Stimulated activated CD4-positive, alpha-beta T cell treated with anti-CD3 and anti-CD28 coated beads, Interleukin-2, amount 100 ng/mL, for 24 hours (primary cell): ENCODE data around the gene PNMT.
"Not testable (repeated sequence)": the region's sequence is repeated elsewhere in the genome, so short reads cannot be mapped to it uniquely, and the experiment has no call there.

Experiments
- DNase-seq, 2 donors: peaks; one replicate each; pipeline ENCODE4 v3.0.0-alpha.2; 2020

PNMT gene

DNA sequence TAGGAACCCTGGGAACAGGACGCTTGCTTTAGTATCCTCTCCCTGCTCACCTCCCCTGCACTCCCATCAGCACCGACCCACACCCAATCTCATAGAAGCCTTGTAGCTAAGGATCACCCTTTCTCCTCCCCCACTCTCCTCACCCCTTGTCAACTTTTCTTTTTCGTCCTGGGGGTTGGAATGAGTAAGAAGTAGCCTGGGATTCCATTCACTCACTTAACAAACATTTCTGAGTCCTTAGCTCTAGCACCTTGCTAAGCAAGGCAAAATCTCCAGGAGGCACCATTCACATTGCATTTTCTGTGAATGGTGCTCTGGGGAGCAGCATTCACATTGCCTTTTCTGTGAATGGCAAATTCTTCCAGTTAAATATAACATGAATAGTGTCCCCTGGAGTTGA, 20.7 kb downstream of the PNMT start:
- DNase-seq, result no peak

DNA sequence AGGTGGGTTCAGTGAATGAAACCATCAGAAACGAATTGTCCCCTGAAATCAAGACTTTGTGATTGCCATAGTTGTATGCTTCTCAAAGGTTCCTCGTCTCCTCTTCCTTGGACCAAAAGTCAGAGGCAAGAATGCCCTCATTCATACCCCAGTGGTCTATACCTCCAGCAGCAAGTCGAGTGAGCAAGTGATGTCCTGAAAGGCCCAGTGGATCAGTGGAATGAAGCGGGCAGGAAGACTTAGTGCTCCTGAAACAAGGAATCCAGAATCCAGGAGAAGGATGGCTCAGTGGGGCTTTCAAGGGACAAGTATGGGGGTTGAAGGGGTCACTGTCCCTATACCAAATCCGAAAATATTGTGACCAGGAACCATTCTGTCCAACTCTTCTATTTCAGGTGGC, 26.3 kb downstream of the PNMT start:
- no peak for DNase-seq

GRCh38 chr17:39695089-39695474, 26.8 kb downstream of the PNMT start:
- DNase-seq, result no peak

DNA sequence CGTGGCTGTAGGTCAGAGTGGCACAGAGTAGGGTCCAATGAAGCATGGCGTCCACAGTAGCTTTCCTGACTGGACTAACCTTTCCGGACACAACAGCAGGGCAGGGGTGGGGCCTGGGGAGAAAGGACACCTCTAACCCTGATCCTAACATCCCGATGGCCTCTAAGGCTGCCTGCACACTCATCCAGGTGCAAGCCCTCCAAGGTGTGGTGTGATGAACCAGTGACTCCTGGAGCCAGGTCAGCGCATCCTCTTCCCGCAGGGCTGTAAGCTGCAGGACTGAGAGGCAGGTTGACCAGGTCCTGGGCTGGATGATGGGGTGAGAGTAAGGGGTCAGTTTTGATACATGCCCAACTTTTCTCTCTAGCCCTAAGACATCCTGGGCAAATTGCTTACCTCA, 28.5 kb downstream of the PNMT start:
- no peak for DNase-seq

DNA sequence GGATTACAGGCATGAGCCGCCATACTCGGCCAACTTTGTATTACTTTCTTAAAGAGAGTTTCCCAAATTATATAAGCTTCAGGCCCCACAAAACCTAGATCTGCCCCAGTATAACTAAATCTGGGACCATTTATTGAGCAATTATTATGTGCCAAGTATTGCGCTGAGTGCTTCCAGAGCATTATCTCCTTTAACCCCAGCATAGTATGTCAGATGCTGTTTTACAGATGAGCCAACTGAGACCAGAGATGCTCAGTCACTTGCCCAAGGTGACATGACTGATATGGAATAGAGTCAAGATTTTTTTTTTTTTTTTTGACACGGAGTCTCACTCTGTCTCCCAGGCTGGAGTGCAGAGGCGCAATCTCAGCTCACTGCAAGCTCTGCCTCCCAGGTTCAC, 29.7 kb downstream of the PNMT start:
- DNase-seq, result no peak

DNA sequence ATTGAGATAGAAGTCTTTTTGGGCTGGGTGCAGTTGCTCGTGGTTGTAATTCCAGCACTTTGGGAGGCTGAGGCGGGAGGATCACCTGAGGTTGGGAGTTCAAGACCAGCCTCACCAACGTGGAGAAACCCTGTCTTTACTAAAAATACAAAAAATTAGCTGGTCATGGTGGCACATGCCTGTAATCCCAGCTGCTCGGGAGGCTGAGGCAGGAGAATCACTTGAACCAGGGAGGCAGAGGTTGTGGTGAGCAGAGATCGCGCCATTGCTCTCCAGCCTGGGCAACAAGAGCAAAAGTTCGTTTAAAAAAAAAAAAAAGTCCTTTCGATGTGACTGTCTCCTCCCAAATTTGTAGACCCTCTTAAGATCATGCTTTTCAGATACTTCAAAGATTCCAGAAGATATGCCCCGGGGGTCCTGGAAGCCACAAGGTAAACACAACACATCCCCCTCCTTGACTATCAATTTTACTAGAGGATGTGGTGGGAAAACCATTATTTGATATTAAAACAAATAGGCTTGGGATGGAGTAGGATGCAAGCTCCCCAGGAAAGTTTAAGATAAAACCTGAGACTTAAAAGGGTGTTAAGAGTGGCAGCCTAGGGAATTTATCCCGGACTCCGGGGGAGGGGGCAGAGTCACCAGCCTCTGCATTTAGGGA, 31.0 kb downstream of the PNMT start:
- not testable (repeated sequence) for DNase-seq

GRCh38 chr17:39699818-39700147, 31.5 kb downstream of the PNMT start, which contains the start of gene ERBB2:
TSS of gene ERBB2 (plus strand) at chr17:39700064. CDS start at chr17:39700239, 175 bp downstream.
- no peak for DNase-seq

DNA sequence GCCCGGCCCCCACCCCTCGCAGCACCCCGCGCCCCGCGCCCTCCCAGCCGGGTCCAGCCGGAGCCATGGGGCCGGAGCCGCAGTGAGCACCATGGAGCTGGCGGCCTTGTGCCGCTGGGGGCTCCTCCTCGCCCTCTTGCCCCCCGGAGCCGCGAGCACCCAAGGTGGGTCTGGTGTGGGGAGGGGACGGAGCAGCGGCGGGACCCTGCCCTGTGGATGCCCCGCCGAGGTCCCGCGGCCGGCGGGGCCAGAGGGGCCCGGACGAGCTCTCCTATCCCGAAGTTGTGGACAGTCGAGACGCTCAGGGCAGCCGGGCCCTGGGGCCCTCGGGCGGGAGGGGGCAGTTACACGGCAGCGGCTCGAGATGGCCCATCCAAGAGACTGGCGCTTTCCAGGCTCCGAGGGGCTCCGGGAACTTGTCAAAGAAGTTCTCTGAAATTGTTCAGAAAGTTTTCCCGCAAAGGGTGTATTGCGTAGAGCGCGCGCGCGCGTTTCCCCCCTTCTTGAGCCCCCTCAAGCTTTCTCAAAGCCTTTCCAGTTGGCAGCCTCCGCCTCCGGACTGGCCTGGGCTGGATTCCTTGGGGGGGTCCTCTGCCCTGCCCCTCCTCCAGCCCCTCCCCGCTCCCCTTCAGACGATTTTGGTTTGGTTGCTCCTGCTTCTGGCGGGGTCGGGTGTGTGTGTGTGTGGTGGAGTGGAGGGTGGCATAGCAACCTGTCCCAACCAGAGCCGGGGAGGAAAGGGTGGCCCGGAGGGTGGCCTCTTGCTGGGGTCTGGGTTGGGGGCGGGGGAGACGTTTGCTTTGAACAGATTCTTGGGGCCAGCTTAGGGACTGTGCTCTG, 32.1 kb downstream of the PNMT start:
- no peak for DNase-seq

DNA sequence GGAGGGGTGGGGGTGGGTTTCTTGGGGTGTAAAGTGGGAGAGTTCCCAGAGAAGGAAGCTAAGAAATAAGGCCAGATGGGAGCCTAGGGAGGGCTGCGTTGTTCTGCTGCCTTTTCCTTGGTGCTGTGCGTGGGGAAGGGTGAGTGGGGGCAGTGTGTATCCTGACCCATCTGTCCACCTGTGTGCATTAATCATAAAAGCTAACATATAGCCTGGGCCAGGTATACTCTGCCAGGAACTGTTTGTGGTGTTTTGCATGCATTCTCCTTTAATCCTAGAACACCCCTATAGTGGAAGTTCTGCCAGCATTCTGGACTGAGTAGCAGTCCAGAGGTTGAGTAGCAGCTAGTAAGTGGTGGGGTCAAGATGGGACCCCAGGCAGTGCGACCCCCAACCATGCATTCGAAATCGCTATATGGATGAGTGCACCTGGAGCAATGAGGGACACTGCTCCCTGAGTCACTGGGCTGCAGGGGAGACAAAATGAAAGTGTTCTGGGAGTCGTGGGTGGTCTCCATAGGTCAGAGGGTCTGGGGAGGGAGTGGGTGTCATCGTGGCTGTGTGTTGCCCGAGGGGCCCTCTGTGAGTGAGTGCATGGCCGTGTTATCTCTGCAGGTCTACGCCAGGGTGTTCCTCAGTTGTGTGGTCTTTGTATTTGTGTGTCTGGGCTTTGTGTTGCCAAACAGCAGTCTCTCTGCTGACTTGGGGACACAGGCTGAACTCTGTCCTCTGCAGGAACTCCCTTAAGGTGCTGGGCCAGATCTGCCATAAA, 32.9 kb downstream of the PNMT start:
- no peak for DNase-seq

- no peak for DNase-seq
Observed at GRCh38 chr17:39701784-39702422, 33.6 kb downstream of the PNMT start.

DNA sequence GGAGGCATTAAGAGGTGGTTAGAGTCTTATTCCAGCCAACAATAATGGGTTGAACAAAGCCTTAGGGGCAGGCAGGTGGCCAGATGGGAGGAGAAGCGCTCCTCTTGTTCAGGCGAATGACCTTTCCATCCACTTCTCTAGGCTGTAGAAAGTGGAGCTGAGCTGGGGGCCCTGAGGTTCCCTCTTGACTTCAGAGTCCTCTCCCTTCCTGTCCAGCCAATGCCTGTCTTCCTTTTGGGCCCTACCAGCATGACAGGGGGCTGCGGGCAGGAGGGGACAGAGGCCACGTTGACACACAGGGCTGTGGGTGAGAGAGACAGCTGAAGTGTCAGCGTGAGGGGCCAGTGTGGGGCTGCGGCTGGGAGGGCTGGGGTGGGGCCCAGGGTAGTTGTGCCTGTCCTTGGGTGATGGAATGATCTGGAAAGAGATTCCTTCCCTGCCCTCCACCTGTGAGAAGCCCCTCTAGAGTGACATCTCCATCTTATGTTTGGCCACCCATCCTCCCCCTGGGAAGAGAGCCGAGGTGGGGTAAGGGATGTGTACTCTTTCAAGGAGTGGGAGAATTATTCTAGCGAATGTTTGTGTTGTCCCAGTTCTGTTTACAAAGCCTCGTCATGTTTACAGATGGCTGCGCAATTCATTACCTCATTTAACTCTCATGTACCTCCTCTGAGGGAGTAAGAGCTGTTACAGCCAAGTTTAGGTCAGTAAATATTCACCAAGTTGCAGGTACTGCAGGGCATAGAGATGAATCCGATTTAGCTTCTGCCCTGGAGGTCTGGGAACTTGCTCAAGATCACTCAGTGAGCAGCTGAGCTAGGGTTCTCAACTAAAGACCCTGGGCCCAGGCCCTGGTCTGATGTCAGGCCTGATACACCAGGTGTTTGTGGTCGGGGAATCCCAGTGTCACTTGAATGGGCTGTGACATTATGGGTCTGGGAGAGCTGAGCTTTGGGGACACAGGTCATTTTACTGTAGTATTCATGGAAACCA, 34.9 kb downstream of the PNMT start:
- DNase-seq, result no peak

DNA sequence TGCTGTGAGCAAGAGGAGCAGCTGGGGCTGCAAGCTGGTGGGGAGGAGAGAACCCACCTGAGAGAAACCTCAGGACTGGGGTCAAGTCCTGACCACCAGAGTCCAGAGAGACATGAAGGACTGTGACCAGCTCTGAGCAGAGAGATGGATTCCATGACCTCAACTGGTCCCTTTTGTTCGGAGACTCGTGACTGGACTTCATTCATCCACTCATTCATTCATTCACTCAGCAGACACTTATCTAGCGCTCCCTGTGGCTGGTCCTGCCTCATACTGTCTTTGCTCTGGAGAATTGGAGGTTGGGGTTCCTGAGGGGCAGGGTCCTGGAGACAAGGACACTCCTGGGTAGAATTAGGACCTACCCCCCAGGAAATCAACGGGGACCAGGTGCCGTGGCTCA, 35.7 kb downstream of the PNMT start:
- DNase-seq, result no peak

DNA sequence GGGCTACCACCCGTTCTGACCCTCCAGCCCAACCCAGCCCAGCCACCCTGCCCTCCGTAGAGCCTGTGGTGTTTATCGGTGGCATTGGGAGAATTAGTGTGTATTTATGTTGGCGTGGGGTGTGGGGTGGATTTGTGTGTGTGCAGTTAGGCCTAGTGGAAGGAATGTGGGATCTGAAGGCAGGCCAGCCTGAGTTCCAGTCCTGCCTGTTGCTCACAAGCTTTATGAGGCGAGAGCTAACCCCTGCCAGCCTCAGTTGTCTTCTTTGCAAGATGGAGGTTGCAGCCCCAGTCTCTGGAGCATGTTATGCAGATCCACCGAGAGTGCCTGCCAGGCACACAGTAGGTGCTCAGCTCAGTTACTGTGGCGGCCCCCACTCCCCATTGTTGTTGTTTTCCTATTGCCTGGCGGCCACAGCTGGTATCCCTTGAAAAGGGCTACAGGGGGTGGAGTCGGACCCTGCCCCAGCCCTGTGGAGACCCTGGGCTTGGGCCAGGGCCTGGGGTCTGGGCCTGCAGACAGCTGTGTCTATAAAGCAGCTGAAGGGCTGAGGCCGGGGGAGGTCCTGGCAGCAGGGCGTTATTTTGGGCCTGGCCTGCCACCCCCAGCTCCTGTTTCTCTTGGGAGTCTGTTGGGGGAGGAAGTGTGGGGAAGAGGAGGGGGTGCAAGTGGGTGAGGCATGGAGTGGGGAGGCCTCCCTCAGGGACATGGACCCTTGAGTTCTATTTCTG, 36.7 kb downstream of the PNMT start:
- DNase-seq, result no peak

DNA sequence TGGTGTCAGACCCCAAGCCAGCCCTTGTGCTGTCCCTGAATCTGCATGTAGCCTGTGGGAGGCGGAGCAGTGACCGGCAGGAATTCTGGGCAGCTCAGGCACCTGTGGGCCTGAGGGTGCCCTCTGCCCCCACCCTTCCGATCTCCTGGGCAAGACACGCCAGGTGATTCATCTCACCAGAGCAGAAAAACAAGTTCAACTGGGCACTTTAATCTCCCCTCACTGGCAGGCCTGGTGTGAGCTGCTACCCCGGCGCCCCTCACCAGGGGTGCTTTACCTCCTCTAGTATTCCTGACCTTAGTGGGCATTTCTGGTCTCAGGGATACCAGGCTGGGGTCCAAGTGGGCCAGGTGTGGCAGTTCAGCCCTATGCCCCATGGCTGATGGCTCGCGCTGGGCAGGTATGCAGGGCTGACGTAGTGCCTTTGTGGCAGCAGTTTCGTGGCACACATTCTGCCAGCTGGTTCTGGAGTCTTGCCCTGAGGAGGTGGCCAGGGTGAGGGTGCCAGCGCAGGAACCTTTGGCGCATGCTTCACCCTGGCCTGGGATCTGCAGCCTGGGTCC, 37.6 kb downstream of the PNMT start:
- DNase-seq, result no peak

GRCh38 chr17:39706383-39706782, 38.1 kb downstream of the PNMT start:
- no peak for DNase-seq

DNA sequence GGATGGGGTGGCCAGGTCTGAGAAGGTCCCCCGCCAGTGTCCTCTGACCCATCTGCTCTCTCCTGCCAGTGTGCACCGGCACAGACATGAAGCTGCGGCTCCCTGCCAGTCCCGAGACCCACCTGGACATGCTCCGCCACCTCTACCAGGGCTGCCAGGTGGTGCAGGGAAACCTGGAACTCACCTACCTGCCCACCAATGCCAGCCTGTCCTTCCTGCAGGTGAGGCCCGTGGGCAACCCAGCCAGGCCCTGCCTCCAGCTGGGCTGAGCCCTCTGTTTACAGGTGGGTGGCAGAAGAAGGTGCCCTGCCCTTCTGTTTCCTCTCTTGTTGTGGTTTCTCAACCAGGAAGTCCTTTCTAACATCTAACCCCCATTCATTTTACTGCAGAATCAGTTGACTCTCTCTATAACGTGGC, 38.7 kb downstream of the PNMT start:
- DNase-seq, result no peak

GRCh38 chr17:39709319-39709997, 41.2 kb downstream of the PNMT start:
- no peak for DNase-seq

DNA sequence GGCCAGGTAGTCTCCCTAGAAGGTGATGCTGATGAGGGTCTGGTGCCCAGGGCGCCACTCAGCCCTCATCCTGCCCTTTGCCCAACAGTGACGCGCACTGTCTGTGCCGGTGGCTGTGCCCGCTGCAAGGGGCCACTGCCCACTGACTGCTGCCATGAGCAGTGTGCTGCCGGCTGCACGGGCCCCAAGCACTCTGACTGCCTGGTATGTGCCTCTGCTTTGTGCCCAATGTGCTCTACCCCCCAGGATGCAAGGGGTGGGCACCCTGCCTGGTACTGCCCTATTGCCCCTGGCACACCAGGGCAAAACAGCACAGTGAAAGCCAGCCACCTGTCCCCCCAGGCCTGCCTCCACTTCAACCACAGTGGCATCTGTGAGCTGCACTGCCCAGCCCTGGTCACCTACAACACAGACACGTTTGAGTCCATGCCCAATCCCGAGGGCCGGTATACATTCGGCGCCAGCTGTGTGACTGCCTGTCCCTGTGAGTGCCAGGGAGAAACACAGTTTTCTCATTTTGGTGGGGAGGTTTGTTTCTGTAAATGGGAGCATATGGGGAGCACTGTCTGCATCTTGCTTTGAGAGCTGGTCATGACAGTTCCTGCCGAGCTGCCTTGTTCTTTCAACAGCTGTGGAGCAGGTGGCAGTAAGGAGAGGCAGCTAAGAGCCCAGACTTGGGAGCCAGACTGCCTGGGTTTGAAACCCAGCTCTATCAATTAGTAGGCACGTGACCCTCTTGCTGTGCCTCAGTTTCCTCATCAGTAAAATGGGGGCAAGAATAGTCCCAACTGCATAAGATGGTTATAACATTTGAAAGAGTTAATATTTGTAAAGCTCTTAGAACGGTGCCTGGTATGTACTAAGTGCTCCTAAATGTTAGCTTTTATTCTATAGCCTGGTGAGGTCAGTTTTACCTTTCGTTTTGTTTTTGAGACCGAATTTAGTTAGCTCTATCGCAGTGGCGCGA, 42.0 kb downstream of the PNMT start:
- no peak for DNase-seq

DNA sequence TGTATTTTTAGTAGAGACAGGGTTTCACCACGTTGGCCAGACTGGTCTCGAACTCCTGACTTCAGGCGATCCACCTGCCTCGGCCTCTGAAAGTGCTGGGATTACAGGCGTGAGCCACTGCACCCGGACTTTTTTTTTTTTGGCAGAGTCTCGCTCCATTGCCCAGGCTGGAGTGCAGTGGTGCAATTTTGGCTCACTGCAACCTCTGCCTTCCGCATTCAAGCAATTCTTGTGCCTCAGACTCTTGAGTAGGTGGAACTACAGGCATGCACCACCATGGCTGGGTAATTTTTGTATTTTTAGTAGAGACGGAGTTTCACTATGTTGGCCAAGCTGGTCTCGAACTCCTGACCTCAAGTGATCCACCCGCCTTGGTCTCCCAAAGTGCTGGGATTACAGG, 42.8 kb downstream of the PNMT start:
- not testable (repeated sequence) for DNase-seq
